Panc1 (cell line): Measurements from ENCODE around the gene ZNF407. TPM values are rescaled to one million over a fixed set of nuclear protein-coding genes. Genes with fewer than 3 reads are reported as not detected.

Source experiments
- ATAC-seq: fragments of 200-7000 bp; cut with Tn5 transposase; 2 replicates; pipeline ENCODE4 v1.9.1; 2020; ENCODE audit warnings: mild to moderate bottlenecking, moderate library complexity
- BruUV-seq: library from RNA; stranded (reverse); fragments of 400-500 nt; replicated peaks from 2 replicates; lab custom pipeline; 2021; lab: Mats Ljungman, UMichigan
- CTCF ChIA-PET: fragments of 300-600 bp; sonication (Branson Sonifier 250); formaldehyde crosslinking; loops from one replicate; lab custom pipeline; 2022; ENCODE audit warnings: antibody characterized with exemption; lab: Charles Lee
- POLR2A ChIA-PET: fragments of 300-600 bp; sonication (Branson Sonifier 250); formaldehyde crosslinking; loops from one replicate; lab custom pipeline; 2022; ENCODE audit warnings: antibody characterized with exemption; lab: Charles Lee
- DNase-seq: peaks from one replicate; pipeline ENCODE4 v3.0.0-alpha.2; 2010; ENCODE audit warnings: low read depth, low spot score
- H3K27ac ChIP-seq: 2 replicates; pipeline ENCODE4 v1.5.1; 2011; ENCODE audit warnings: mild to moderate bottlenecking, low read length, inconsistent platforms
- H3K27me3 ChIP-seq: fragments of 200-500 bp; sonication (Bioruptor generic); 2 replicates; pipeline ENCODE4 v1.6.0; 2014; ENCODE audit warnings: low read length, inconsistent platforms; ENCODE audit not compliant: control insufficient read depth, insufficient read depth
- H3K36me3 ChIP-seq: fragments of 200-500 bp; sonication (Bioruptor generic); 2 replicates; pipeline ENCODE4 v1.5.1; 2014; ENCODE audit warnings: inconsistent platforms, mild to moderate bottlenecking, low read length, moderate library complexity; ENCODE audit not compliant: control insufficient read depth, insufficient read depth
- H3K4me1 ChIP-seq: 2 replicates; pipeline ENCODE4 v1.5.1; 2011; ENCODE audit warnings: inconsistent platforms, mild to moderate bottlenecking, low read length, moderate library complexity; ENCODE audit not compliant: control insufficient read depth, insufficient read depth
- H3K4me3 ChIP-seq, 2 experiments: 2 replicates each; pipeline ENCODE4 v1.5.1; 2011 to 2012; ENCODE audit warnings: low read depth in 2 of 2, low read length in 2 of 2, mild to moderate bottlenecking in 2 of 2, inconsistent platforms in 1 of 2, moderate library complexity in 1 of 2
- H3K9me3 ChIP-seq: fragments of 200-500 bp; sonication (Bioruptor generic); 2 replicates; pipeline ENCODE4 v1.5.1; 2014; ENCODE audit warnings: low read depth, mild to moderate bottlenecking, inconsistent platforms, low read length, moderate library complexity; ENCODE audit not compliant: control insufficient read depth, insufficient read depth
- CTCF ChIP-seq: fragments of 450-650 bp; IDR thresholded peaks from 2 replicates; pipeline ENCODE4 v1.5.1; 2017; ENCODE audit warnings: mild to moderate bottlenecking
- SIN3A ChIP-seq: IDR thresholded peaks from 2 replicates; pipeline ENCODE4 v1.6.1; 2012; ENCODE audit warnings: low read depth, mild to moderate bottlenecking, low read length, moderate library complexity, borderline replicate concordance; ENCODE audit not compliant: insufficient read depth
- TCF7L2 ChIP-seq: IDR thresholded peaks from 2 replicates; pipeline ENCODE4 v1.6.1; 2011; ENCODE audit warnings: mild to moderate bottlenecking, low read depth, low read length, inconsistent platforms
- in situ Hi-C: cut with HindIII; loops from 2 replicates; pipeline ENCODE4 v1.10.0; 2016; ENCODE audit warnings: low sequenced_read_pairs, low pct_unique_long_range_greater_than_20kb
- intact Hi-C: fragments of 100-400 bp; cut with micrococcal nuclease; formaldehyde crosslinking; loops from one replicate; pipeline ENCODE4 v1.10.0; 2022; ENCODE audit not compliant: unreplicated experiment
- total RNA-seq: library from RNA; stranded (reverse); gene quantifications from one replicate; pipeline ENCODE4 v1.2.1, GENCODE V29; 2021; ENCODE audit not compliant: unreplicated experiment
- TF ChIP-seq, protein P1 (sequence below), 2 experiments: IDR thresholded peaks; 2 replicates each; pipeline ENCODE4 v1.6.1; 2011 to 2012; ENCODE audit warnings: low read depth in 2 of 2, control low read depth in 1 of 2, low read length in 1 of 2, mild to moderate bottlenecking in 1 of 2, moderate library complexity in 1 of 2; ENCODE audit not compliant: insufficient read depth in 1 of 2

The ZNF407 gene
- total RNA-seq, 1 experiment from 2014 or later: 16.8 TPM

DNA sequence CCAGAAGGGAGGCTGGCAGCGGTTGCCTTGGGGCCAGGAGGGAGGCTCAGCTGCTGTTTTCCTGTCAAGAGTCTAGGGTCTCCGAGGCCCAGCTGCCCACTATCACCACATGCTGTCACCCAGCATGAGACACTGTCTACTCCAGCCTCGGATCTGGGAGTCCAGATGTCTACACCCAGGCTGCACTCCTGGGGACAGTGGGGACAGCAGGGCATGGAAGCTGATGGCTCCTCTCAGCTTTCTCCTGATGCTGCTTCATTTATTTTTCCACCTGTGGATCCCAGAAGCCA, 477.3 kb downstream of the ZNF407 start:
- H3K36me3 ChIP-seq: no peaks in the 10 kb centered on the region
- no peak overlapping the region for H3K4me3 ChIP-seq
- DNase-seq (no peak), ATAC-seq (no peak)
- no TSS peak for BruUV-seq
- in situ Hi-C loops: no loop called here
- H3K9me3 ChIP-seq: peaks cover 11% of the 10 kb centered on the region; the same call in 1 of the 2 replicates
- ChIA-PET POLR2A (no interaction called here), CTCF (interaction anchor here (0.6 kb wide), 1 partner anchor 257 kb away, joined by 7 read pairs; no protein-coding TSS in a partner anchor)
- intact Hi-C loops: no loop called here
- H3K4me1 ChIP-seq: peaks cover 15% of the 10 kb centered on the region
- no peak overlapping the region for H3K27ac ChIP-seq
- H3K27me3 ChIP-seq: no peaks in the 10 kb centered on the region
- TF ChIP-seq TCF7L2: no peak
- no peak for TF ChIP-seq CTCF
- TF ChIP-seq, protein P1, sequence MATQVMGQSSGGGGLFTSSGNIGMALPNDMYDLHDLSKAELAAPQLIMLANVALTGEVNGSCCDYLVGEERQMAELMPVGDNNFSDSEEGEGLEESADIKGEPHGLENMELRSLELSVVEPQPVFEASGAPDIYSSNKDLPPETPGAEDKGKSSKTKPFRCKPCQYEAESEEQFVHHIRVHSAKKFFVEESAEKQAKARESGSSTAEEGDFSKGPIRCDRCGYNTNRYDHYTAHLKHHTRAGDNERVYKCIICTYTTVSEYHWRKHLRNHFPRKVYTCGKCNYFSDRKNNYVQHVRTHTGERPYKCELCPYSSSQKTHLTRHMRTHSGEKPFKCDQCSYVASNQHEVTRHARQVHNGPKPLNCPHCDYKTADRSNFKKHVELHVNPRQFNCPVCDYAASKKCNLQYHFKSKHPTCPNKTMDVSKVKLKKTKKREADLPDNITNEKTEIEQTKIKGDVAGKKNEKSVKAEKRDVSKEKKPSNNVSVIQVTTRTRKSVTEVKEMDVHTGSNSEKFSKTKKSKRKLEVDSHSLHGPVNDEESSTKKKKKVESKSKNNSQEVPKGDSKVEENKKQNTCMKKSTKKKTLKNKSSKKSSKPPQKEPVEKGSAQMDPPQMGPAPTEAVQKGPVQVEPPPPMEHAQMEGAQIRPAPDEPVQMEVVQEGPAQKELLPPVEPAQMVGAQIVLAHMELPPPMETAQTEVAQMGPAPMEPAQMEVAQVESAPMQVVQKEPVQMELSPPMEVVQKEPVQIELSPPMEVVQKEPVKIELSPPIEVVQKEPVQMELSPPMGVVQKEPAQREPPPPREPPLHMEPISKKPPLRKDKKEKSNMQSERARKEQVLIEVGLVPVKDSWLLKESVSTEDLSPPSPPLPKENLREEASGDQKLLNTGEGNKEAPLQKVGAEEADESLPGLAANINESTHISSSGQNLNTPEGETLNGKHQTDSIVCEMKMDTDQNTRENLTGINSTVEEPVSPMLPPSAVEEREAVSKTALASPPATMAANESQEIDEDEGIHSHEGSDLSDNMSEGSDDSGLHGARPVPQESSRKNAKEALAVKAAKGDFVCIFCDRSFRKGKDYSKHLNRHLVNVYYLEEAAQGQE (IDR thresholded peaks at IDR 0.05; ENCODE audit: insufficient read depth in 1 of 2, low read depth in 2 of 2, low read length in 1 of 2): no peak

- Histone ChIP-seq H3K9me3 (peaks cover 11% of the 10 kb centered on the region; the same call in 1 of the 2 replicates), H3K36me3 (no peaks in the 10 kb centered on the region), H3K27ac (no peak overlapping the region), H3K27me3 (no peaks in the 10 kb centered on the region), H3K4me3 (no peak overlapping the region), H3K4me1 (peaks cover 10% of the 10 kb centered on the region)
- BruUV-seq: no TSS peak
- in situ Hi-C loops (no loop called here), intact Hi-C loops (no loop called here)
- ChIA-PET POLR2A (no interaction called here), CTCF (interaction anchor here (0.6 kb wide), 1 partner anchor 257 kb away, joined by 7 read pairs; no protein-coding TSS in a partner anchor)
- no peak for TF ChIP-seq SIN3A
- TF ChIP-seq, protein P1 (IDR thresholded peaks at IDR 0.05; ENCODE audit: insufficient read depth in 1 of 2, low read depth in 2 of 2, low read length in 1 of 2): no peak
- no peak for ATAC-seq
- DNase-seq: no peak
Observed at GRCh38 chr18:75075429-75075841, 477.8 kb downstream of the ZNF407 start.
